Testis (tissue), 2 donors: ENCODE data around the gene CDC25A.

Experiments used
- POLR2A ChIP-seq: fragments of 450-650 bp; IDR thresholded peaks from one replicate; pipeline ENCODE4 v1.6.1; 2017; ENCODE audit warnings: antibody characterized with exemption, mild to moderate bottlenecking, moderate library complexity
- TF ChIP-seq, protein P1 (sequence below), 3 experiments: fragments of 450-650 bp in 2 of 3; fragments of 200-600 bp in 1 of 3; sonication (generic) in 1 of 3; IDR thresholded peaks; one replicate each; pipeline ENCODE4 v1.5.1; 2016 to 2019; ENCODE audit warnings: antibody characterized with exemption in 3 of 3, mild to moderate bottlenecking in 2 of 3, moderate library complexity in 1 of 3

DNA sequence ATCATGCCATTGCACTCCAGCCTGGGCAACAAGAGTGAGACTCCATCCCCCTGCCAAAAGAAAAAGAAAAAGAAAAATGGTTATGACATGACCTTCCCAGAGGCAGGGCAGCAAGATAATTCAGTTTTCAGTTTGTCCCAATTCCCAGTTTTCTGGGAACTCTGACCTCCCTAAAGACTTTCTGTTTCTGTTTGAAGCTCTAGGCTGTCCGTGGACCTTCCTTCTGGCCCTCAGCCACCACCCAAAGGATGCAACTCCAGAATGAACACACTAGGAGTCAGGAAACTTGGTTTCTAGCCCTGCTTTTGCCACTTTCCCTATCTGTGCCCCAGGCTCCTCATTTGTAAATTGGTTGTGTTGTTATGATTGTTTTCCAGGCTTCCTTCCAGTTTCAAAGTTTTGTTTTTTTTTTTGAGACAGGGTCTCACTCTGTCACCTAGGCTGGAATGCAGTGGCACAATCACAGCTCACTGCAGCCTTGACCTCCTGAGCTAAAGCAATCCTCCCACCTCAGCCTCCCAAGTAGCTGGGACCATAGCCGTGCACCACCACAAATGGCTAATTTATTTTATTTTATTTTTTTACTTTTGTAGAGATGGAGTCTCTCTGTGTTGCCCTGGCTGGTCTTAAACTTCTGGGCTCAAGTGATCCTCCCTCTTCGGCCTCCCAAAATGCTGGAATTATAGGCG, 68.6 kb downstream of the CDC25A start:
- TF ChIP-seq, protein P1, sequence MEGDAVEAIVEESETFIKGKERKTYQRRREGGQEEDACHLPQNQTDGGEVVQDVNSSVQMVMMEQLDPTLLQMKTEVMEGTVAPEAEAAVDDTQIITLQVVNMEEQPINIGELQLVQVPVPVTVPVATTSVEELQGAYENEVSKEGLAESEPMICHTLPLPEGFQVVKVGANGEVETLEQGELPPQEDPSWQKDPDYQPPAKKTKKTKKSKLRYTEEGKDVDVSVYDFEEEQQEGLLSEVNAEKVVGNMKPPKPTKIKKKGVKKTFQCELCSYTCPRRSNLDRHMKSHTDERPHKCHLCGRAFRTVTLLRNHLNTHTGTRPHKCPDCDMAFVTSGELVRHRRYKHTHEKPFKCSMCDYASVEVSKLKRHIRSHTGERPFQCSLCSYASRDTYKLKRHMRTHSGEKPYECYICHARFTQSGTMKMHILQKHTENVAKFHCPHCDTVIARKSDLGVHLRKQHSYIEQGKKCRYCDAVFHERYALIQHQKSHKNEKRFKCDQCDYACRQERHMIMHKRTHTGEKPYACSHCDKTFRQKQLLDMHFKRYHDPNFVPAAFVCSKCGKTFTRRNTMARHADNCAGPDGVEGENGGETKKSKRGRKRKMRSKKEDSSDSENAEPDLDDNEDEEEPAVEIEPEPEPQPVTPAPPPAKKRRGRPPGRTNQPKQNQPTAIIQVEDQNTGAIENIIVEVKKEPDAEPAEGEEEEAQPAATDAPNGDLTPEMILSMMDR (IDR thresholded peaks at IDR 0.05): no peak
- TF ChIP-seq POLR2A: no peak
